NOMO-1 (cell line): Measurements from ENCODE around the gene RASD1.
A peak's percentile ranks its signal among the peaks of the same experiment; 100 is the strongest.

Source experiments
- DNase-seq, 2 experiments: peaks; one replicate each; lab custom pipeline; 2025; ENCODE audit not compliant: unreplicated experiment in 2 of 2; lab: John Stamatoyannopoulos, UW

RASD1 gene, protein sequence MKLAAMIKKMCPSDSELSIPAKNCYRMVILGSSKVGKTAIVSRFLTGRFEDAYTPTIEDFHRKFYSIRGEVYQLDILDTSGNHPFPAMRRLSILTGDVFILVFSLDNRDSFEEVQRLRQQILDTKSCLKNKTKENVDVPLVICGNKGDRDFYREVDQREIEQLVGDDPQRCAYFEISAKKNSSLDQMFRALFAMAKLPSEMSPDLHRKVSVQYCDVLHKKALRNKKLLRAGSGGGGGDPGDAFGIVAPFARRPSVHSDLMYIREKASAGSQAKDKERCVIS

DNA sequence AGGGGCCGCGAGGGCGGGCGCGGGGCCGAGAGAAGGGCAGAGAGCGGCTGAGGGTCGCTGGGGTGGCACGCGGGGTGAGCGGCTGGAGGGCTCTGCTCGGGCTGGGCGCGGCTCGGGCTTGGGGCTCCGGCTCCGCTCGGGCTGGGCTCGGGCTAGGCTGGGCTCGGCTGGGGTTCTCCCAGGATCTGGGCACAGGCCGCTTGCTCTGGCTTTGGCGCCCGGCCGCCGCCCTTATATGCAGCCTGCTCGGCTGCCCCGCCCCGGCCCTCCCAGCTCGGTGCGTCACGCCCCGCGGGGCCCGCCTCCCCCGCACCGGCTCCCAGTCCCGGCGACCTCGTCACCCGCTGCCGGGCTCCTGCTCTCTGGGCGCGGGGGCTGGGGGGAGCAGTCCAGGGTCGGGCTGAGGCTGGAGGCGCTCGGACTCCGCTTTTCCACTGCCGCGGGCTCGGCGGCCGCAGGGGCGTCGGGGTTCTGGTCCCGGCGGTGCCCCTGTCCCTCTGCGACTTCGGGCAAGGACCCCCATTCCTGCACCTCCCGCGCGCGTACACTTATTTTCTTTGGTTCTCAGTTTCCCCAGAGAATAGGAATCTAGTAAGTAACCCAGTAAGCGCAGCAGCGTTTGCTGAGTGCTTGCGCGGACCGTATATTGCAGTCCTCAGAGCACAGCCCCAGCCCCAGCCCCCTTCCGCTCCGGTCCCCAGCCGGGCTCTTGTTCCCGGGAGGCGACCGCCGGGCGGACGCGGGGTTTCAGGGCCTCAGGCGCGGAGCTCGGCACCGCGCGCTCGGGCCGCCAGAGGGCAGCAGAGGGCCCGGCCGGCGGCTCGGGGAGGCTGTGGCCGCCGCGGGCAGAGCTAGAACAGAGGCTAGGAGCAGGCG lies at the start of gene RASD1:
Gene RASD1 (minus strand): TSS at position 207 of the 876 bp plus-strand sequence. CDS start 214 bp downstream, outside the sequence.
- DNase-seq, result peak; percentile 68 to 85

DNA sequence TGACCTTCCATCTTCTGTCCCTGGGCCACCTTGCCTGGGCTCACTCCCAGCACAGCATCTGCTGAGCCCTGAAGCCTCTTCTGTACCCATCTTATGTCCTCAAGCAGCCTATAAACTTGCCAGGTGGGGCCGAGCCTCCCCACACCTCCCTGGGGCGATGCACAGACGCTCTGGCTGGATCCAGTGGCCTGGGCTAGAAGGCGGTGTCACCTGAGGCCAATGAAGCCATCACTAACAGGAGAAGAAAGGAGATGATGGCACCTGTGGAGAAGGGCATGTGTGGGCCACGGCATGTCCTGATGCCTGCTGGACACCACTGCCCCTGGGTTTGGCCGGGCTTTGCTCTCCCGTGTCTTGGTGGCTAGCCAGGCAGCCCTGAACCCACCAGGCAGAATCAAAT lies 49.8 kb upstream of the RASD1 start:
- no peak for DNase-seq

DNA sequence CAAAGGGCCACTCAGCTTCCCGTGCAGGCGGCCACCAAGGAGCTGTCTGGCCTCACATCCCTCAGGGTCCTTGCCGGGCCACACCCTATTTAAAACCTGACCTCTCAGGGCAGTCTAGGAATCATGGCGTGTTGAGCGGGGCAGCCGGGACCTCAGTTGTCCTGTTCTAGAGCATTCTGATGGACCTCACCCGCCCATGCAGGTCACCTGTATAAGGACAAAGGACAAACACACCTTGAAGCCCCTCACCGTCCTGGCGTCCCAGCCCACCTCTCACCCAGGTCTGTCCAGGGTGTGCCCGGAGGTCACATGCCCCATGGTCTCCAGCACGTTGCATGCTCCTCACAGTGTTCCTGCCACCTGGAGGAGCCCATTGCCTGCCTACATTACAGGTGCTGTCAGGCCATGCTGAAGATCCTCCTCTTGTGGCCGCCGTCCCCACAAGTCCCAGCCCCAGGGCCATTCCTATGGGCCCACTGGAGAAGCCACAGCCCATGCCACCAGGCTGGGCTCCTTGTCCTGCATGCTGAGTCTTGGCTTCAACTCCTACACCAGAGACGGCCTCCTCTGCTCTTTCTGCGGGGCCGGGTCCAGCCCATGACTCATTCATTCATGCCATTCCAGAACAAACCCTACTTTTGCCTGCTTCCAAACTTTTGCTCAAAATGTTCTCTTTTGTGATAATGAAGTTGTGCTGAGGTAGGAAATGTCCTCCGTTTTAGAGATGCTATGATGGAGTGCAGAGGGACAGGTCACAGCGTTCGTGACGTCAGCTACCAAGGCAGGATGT lies 49.0 kb upstream of the RASD1 start:
- DNase-seq, result no peak

DNA sequence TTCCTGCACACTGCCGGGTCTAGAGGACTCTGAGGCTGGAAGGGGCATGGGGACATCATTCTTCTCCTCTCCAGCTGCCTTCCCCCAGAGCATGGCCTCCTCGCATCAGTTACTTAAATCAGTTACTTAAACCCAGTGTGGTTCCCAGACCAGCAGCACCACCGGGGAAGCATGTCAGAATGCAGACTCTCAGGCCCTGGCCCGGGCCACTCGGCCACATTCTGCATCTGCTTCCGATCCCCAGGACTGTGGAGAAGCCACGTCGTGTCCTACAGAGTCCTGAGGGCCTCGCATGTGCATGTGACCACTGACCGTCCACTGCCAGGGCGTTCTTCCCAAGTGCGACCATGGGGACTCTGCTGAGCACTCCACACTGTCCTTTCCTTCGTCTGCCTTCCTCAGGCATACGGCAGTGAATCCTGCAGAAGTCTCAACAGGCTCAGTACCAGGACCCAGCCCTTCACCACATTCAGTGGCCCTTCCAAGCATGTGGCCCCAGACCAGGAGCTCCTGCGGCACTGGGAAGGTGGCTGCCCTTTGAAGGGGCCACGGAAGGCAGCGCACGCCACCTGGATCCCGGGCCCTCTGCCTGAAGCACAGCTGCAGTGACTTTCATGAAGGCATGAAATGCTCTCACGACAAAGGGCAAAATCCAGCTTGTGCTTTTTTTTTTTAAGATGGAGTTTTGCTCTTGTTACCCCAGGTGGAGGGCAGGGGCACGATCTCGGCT lies 46.9 kb upstream of the RASD1 start:
- DNase-seq, result no peak

DNA sequence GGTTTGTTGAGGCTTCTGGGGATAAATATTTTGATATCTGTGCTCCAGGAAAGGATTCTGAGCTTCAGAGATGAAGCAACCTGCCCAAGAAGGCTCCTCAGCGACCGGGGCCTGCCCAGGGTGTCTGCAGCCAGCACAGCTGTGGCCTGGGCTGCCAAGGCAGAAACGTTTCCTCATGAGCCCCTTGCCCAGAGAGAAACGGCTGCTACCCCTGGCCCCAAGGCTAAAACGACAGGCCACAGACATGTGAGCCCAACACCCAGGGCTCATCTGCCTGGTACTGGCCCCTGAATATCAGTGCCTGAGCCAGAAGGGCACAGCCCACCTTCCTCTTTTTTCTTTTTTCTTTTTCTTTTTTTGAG lies 45.4 kb upstream of the RASD1 start:
- no peak for DNase-seq

DNA sequence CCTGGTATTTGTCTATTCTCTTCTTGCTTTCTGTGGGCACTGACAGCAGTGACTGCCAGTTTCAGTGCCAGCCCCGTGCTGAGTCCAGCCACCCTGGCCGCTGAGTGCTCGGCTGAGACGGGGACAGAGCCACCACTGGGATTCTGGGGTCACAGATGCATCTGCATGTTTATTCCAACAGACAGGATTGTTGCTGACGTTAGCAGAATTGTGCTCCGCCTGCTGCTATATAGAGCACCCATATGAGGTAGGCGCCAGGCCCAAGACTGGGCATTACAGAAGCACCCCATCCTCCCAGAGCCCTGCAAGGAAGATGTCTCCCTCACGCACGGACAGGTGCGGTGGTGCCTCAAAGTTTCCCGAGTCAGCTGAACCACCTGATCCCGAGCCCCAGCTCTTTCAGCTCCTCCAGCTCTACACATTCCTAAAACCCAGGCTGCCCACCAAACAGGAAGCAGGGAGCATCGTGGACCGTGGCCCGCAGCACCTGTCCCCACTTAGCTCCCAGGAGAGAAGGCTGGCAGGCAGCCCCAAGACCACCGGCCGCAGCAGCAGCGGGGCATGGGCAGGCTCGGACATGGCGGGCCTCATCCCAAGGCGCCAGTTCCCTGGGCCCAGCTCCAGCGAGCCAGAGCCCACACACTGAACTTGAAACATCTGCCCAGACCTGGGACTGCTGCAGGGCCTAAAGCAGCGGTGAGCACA lies 44.9 kb upstream of the RASD1 start:
- DNase-seq, result no peak

DNA sequence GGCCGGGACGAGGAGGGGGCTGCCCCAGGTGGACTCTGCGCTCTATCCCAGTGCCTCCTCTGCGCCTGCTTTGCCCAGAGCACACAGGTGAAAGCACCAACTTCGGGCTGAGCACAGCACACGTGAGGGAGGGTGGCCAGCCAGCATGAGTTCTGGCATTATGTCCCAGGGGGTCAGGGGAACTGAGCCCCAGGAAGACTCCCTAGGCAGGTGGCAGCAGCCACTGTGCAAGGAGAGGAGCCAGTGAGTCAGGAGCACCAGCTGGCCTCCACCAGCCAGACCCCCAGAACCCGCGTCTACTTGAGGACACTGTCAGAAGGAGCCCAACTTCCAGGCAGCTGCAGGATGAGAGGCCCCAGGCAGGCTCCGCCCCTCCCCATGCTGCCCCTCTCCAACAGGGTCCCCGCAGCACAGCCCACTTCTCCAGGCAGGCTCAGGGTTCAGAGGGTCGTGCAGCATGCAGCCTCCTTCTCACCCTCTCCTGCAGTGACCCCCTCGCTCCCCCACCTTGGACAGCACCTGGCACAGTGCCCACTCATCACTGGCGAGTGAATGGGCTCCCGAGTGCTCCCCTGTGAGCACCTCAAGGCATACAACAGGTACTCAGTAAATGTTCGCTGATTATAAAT lies 44.2 kb upstream of the RASD1 start:
- no peak for DNase-seq

DNA sequence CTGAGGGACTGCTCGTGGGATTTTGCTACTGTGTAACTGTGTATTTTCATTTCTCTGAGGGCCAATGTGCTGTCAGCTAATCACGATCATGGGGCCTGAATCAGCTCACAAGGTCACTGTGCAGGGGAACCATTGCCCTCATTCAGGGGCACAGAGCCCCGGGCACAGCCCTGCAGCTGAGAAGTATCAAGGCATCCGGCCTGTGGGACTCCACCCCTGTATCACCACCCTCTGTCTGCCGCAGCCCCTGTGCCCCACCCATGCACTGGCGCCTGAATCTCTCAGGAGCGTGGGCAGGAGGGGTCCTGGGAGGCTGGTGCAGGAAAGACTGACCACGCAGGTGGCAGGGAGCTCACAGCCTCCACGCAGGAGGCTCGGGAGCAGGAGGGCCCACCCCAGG lies 43.4 kb upstream of the RASD1 start:
- DNase-seq, result no peak

DNA sequence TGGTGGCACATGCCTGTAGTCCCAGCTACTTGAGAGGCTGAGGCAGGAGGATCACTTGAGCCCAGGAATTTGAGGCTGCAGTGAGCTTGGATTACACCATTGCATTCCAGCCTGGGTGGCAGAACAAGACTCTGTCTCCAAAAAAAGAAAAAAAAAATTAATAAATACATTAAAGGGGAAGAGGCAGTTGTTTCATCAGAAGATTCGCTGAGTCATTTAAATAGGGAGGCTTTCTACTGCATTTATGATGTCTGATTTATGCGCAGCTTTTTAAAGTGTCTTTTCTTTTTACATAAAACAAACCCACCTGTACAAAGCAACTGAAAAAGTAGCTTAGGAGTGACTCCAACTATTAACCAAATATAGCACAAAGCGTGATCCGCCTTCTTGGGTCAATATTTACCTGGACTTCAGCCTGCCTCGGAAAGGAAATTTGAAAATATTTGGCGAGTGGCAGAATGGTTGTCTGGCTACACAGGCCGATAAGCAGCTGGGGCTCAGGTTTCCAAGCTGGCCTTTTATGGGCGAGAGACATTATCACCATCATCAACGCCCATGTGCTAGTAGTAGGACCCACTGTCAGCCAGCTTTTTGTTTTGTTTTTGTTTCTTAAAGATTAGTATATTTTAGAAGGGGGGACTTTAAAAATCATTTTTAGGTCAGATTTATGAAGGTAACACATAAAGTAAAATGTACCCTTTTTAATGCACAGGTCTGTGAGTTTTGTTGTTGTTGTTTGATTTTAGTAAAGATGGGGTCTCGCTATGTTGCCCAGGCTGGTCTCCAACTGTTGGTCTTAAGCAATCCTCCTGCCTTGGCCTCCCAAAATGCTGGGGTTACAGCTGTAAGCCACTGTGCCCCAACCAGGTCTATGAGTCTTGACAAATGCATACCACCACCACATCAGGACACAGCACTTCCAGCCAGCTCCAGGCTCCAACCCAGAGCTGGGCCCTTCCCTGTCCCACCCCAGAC lies 42.5 kb upstream of the RASD1 start:
- peak in 1 of 2 experiments; percentile 28 for DNase-seq

DNA sequence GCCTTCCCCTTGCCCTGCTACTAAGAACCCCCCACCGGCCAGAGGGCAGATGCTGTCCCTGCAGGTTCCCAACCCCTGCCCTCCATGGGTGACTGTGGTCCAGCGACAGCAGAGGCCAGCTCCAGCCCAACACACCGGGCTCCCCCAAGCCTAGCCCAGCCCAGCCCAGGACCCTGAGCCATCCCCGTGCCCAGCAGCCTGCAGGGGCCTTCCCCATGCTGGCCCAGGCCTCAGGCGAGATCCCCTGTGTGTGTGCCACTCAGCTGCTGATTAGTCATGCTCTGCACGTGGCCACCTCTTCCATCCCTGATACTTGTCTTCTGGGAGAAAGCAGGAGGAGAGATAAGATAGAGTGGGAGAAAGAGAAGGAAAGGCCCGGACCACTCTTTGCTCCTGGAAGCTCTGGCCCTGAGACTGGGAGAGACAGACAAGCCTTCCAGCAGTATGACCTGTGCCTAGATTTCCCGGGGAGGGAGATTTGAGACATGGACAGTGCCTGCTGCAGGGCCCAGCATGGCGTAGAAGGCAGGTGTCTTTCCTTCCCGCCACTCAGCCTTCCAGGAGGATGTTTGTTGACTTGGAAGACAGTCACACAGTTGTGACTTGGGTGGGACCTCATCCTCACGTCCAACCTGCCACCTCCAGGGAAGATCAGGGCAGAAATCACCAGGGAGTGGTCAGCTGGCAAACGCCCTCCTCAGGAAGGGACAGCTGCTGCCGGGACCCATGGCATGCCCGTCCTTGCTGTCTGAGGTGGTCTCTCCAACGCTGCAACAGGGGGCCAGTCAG lies 41.3 kb upstream of the RASD1 start:
- DNase-seq, result no peak

DNA sequence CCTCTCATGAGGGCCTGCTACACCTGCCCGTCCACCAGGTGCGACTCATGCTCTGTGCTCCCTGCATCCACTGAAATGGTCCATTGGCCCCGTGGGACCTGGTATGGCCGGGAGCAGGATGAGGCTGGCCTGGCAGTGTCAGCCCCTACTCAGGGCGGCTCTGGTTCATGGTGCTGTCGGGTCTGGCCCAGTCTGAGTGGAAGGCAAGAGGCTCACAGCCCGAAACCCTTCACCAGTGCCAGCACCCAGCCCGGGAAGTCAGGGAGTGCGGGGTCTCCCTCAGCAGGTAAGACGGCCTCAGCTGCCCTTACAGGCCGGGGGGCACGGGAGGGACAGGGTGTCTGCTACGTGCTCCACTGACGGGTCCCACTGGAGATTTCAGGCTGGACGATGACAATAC lies 40.5 kb upstream of the RASD1 start:
- no peak for DNase-seq

DNA sequence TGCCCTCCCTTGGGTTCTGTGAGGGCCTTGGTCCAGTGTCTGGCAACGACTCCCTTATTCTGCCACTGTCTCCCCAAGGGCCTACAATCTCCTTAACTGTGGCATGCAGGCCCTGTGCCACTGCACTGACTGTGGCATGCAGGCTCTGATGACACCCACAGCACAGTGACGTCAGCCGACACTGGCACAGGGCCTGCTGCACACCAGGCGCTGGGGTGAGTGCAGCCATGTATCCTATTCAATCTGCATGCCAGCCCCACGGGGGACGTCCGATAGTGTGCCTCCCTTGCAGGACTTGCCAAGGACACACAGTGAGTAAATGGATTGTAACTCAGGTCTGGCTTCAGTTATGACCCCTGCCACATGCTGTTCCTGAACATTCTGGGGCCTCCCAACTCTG lies 39.8 kb upstream of the RASD1 start:
- no peak for DNase-seq

DNA sequence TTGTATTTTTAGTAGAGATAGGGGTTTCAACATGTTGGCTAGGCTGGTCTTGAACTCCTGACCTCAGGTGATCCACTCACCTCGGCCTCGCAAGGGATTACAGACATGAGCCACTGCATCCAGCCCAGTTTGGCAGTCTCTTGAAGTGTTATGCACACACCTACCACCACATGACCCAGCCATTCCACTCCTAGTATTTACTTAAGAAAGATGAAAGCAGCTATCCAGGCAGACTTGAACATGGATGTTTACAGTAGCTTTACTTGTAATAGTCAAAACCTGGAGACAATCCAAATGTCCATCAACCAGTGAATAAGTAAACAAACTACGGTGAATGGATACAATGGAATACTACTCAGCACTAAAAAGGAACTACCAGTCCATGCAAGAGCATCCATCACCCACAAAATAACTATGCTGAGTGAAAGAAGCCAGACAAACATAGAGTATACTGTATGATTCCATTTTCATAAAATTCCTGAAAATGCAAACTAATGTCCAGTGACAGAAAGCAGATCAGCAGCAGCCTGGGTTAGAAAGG lies 37.8 kb upstream of the RASD1 start:
- no peak for DNase-seq

DNA sequence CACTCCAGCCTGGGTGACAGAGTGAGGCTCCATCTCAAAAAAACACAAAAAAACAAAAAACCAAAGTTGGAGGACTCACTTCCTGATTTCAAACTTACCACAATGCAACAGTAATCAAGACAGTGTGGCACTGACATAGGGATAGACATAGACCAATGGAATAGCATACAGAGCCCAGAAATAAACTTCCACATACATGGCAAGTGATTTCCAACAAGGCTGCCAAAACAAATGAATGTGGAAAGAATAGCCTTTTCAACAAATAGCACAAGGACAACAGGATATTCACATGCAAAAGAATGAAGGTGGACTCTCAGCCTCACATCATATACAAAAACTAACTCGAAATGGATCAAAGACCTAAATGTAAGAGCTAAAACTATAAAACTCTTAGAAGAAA lies 36.8 kb upstream of the RASD1 start:
- DNase-seq, result no peak

DNA sequence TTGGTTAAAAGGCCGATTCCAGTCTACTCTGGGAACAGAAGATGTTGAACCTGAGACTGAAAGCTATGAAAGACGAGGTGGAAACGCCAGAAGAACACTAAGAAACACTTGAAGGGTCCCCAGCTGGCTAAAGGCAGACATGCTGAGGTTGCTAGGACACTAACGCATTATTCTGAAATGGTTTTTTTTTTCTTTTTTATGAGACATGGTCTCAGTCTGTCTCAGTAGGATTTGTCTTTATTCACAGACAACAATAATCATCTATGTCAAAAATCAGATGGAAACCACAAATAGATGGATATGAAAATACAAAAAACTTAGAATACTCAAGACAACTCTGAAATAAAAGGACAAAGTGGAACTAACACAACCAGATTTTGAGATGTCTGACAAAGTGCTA lies 35.0 kb upstream of the RASD1 start:
- no peak for DNase-seq

DNA sequence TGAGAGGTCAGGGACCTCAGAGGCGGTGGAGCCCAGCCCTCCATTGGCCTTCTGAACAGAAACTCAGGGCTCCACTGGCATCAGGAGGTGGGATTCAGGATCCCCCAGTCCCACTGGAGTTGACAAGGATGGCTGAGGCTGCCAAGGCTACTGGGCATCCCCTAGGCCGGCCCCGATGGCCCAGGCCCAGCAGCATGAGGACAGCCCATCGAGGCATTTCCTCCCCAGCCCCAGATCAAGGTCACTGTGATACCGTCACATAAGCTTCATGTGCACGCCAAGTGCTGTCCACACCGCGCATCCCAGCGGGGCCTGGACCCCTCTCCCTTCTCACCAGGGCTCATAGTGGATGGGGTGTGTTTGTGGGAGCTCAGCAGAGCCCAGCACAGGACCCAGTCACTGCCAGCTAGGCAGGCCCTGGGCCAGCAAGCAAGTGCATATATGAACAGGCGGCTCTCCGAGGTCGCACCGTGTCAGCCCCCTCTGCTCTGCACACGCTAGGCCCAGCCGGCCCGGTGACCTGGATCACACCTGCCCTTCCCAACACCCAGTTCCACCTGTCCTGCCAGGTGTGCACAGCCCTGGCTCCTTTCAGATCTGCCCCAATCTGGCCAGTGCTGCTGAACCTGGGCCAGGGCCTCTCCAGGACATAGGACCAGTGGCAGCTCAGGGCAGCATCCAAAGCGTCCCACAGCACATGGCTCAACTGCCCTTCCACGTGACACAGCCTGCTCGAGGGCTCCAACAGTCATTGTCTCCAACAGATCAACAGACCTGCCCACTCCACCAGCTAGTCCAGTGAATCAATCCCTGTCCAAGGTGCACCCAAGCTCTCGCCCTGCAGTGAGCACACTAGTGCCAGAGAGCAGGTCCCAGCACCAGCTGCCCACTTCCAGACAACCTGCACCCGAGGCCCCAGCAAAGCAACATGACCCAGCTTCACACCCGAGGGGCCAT lies 32.8 kb upstream of the RASD1 start:
- no peak for DNase-seq
